CD14-positive monocyte (primary cell): ENCODE results near the gene ARL15. TPM values are rescaled to one million over a fixed set of nuclear protein-coding genes. Genes with fewer than 3 reads are reported as not detected.

Experiments
- DNase-seq, 3 donors: peaks; one replicate each; pipeline ENCODE4 v3.0.0-alpha.2; 2011 to 2022
- H2AFZ ChIP-seq: 2 replicates; pipeline ENCODE4 v1.6.0; 2012; ENCODE audit warnings: mild to moderate bottlenecking, low read depth, low read length, inconsistent platforms; ENCODE audit not compliant: insufficient read depth, poor library complexity, severe bottlenecking
- H3K27ac ChIP-seq, 2 donors: 1 replicate in 1 of 2; 2 replicates in 1 of 2; pipeline ENCODE4 v1.5.1; 2012 to 2013; ENCODE audit warnings: low read length in 2 of 2, control low read depth in 1 of 2, inconsistent platforms in 1 of 2, low read depth in 1 of 2, mild to moderate bottlenecking in 1 of 2
- H3K27me3 ChIP-seq, 2 donors: one replicate each; pipeline versions ENCODE4 v1.6.0 to v1.6.1; 2011 to 2013; ENCODE audit warnings: low read length in 2 of 2; ENCODE audit not compliant: control insufficient read depth in 2 of 2, insufficient read depth in 2 of 2
- H3K36me3 ChIP-seq, 2 donors: replicated peaks in 1 of 2; 1 replicate in 1 of 2; 2 replicates in 1 of 2; pipeline versions ENCODE4 v1.5.1 to v1.6.1; 2012 to 2013; ENCODE audit warnings: low read length in 2 of 2, control low read depth in 1 of 2, inconsistent platforms in 1 of 2, mild to moderate bottlenecking in 1 of 2; ENCODE audit not compliant: insufficient read depth in 2 of 2, control insufficient read depth in 1 of 2
- H3K4me1 ChIP-seq, 2 donors: 1 replicate in 1 of 2; 2 replicates in 1 of 2; pipeline versions ENCODE4 v1.5.1 to v1.6.1; 2012 to 2013; ENCODE audit warnings: low read length in 2 of 2, control low read depth in 1 of 2, inconsistent platforms in 1 of 2, mild to moderate bottlenecking in 1 of 2, moderate library complexity in 1 of 2; ENCODE audit not compliant: insufficient read depth in 2 of 2, control insufficient read depth in 1 of 2
- H3K4me2 ChIP-seq: replicated peaks from 2 replicates; pipeline ENCODE3; 2012; ENCODE audit warnings: low read length, moderate library complexity, mild to moderate bottlenecking; ENCODE audit not compliant: poor library complexity, severe bottlenecking; ENCODE audit errors: extremely low read depth
- H3K4me3 ChIP-seq, 3 experiments: fragments of 200-600 bp in 1 of 3; sonication (generic) in 1 of 3; replicated peaks in 1 of 3; 1 replicate in 2 of 3; 2 replicates in 1 of 3; pipeline ENCODE4 v1.5.1; 2011 to 2013; ENCODE audit warnings: low read length in 3 of 3, mild to moderate bottlenecking in 3 of 3, control low read depth in 2 of 3, low read depth in 2 of 3, inconsistent platforms in 1 of 3, moderate library complexity in 1 of 3
- H3K79me2 ChIP-seq: 2 replicates; pipeline ENCODE4 v1.6.0; 2012; ENCODE audit warnings: mild to moderate bottlenecking, control low read depth, inconsistent platforms, low read length, moderate library complexity; ENCODE audit not compliant: insufficient read depth
- H3K9ac ChIP-seq: 2 replicates; pipeline ENCODE4 v1.6.0; 2017; ENCODE audit warnings: low read length, mild to moderate bottlenecking; ENCODE audit not compliant: insufficient read depth, poor library complexity, severe bottlenecking
- H3K9me3 ChIP-seq, 2 donors: replicated peaks in 1 of 2; 1 replicate in 1 of 2; 2 replicates in 1 of 2; pipeline versions ENCODE4 v1.5.1 to v1.6.1; 2012 to 2013; ENCODE audit warnings: low read length in 2 of 2, control low read depth in 1 of 2; ENCODE audit not compliant: control insufficient read depth in 1 of 2, insufficient read depth in 1 of 2
- H4K20me1 ChIP-seq: 2 replicates; pipeline ENCODE4 v1.6.0; 2012; ENCODE audit warnings: mild to moderate bottlenecking, low read length, control low read depth, moderate library complexity; ENCODE audit not compliant: insufficient read depth
- H3K27ac Mint-ChIP-seq, 7 donors: one replicate each; pipeline ENCODE4 v1.8.0; 2020; ENCODE audit warnings: mild to moderate bottlenecking in 7 of 7, mixed read lengths in 7 of 7, moderate library complexity in 6 of 7, inconsistent platforms in 2 of 7
- H3K27me3 Mint-ChIP-seq, 3 donors: one replicate each; pipeline ENCODE4 v1.8.0; 2021 to 2022; ENCODE audit warnings: low read depth in 3 of 3, mild to moderate bottlenecking in 3 of 3, mixed read lengths in 3 of 3, moderate library complexity in 3 of 3, inconsistent platforms in 1 of 3
- H3K36me3 Mint-ChIP-seq, 2 donors: one replicate each; pipeline ENCODE4 v1.8.0; 2020; ENCODE audit warnings: mixed read lengths in 2 of 2, inconsistent platforms in 1 of 2, mild to moderate bottlenecking in 1 of 2
- H3K4me1 Mint-ChIP-seq: one replicate; pipeline ENCODE4 v1.8.0; 2020; ENCODE audit warnings: mild to moderate bottlenecking, mixed read lengths
- H3K4me3 Mint-ChIP-seq, 2 donors: one replicate each; pipeline ENCODE4 v1.8.0; 2020; ENCODE audit warnings: mild to moderate bottlenecking in 2 of 2, mixed read lengths in 2 of 2, moderate library complexity in 1 of 2
- H3K9me3 Mint-ChIP-seq, 7 donors: one replicate each; pipeline ENCODE4 v1.8.0; 2020 to 2022; ENCODE audit warnings: mixed read lengths in 7 of 7, mild to moderate bottlenecking in 6 of 7, moderate library complexity in 6 of 7, inconsistent platforms in 2 of 7
- CTCF ChIP-seq: fragments of 200-600 bp; IDR thresholded peaks from one replicate; pipeline ENCODE4 v1.8.0; 2022; ENCODE audit warnings: antibody characterized with exemption, mild to moderate bottlenecking
- WGBS: methylation state at CpG from one replicate; pipeline ENCODE4 v1.1.5; 2013; ENCODE audit warnings: missing lambda C conversion rate; ENCODE audit not compliant: insufficient coverage; 5-methylcytosine and 5-hydroxymethylcytosine counted together
- intact Hi-C, 2 donors: fragments of 100-400 bp; cut with micrococcal nuclease; formaldehyde crosslinking; loops; one replicate each; pipeline versions ENCODE4 v1.15.0 to v1.15.1; 2023
- polyA plus RNA-seq, 3 donors: library from polyadenylated mRNA; depleted of rRNA in 1 of 3; unstranded in 2 of 3; stranded (reverse) in 1 of 3; fragments of 300-500 nt in 2 of 3; fragments of >200 nt in 1 of 3; fragmentation: Illumina TruSeq in 2 of 3; gene quantifications; 1 replicate in 2 of 3; 2 replicates in 1 of 3; pipeline ENCODE4 v1.2.3, GENCODE V29; 2012 to 2021

Gene ARL15
- polyA plus RNA-seq, 3 donors, result 10.5 to 27.6 (median 18.0) TPM

- peaks cover 0 to 4% of the 10 kb centered on the region in 2 donors for H3K36me3 Mint-ChIP-seq
- Histone ChIP-seq H2AFZ (no peak overlapping the region), H3K4me2 (no peak overlapping the region), H3K9ac (no peak overlapping the region), H3K4me1 (peaks cover 0 to under 1% of the 10 kb centered on the region in 2 donors), H3K27ac (no peak overlapping the region), H3K9me3 (no peaks in the 10 kb centered on the region), H4K20me1 (no peaks in the 10 kb centered on the region), H3K79me2 (no peaks in the 10 kb centered on the region), H3K36me3 (no peaks in the 10 kb centered on the region), H3K27me3 (no peaks in the 10 kb centered on the region), H3K4me3 (no peak overlapping the region)
- no peak for DNase-seq
- H3K27me3 Mint-ChIP-seq, result no peaks in the 10 kb centered on the region
- intact Hi-C loops, result no loop called here
- H3K4me1 Mint-ChIP-seq, result peaks cover under 1% of the 10 kb centered on the region
- WGBS, result 80% methylated on average over 2 of the region's 6 CpGs
- no peak overlapping the region for H3K27ac Mint-ChIP-seq
- no peak for TF ChIP-seq CTCF
- H3K9me3 Mint-ChIP-seq, result peaks cover 0 to 3% (median 2%) of the 10 kb centered on the region in 7 donors
- H3K4me3 Mint-ChIP-seq, result no peak overlapping the region
Measured at GRCh38 chr5:54007827-54008777, 302.3 kb downstream of the ARL15 start.

- no peaks in the 10 kb centered on the region for H3K4me1 ChIP-seq
- no peaks in the 10 kb centered on the region for H3K36me3 ChIP-seq
- H3K4me3 Mint-ChIP-seq, result no peak overlapping the region
- no peaks in the 10 kb centered on the region for H3K79me2 ChIP-seq
- H3K4me1 Mint-ChIP-seq, result peaks cover 6% of the 10 kb centered on the region
- intact Hi-C loops, result no loop called here
- H2AFZ ChIP-seq, result no peak overlapping the region
- H3K9me3 ChIP-seq, result no peaks in the 10 kb centered on the region
- TF ChIP-seq CTCF, result no peak
- H3K27me3 ChIP-seq, result no peaks in the 10 kb centered on the region
- H4K20me1 ChIP-seq, result no peaks in the 10 kb centered on the region
- no peaks in the 10 kb centered on the region for H3K27me3 Mint-ChIP-seq
- no peak overlapping the region for H3K4me2 ChIP-seq
- H3K9me3 Mint-ChIP-seq, result peaks cover 0 to 3% (median 0%) of the 10 kb centered on the region in 7 donors
- no peak overlapping the region for H3K4me3 ChIP-seq
- H3K9ac ChIP-seq, result no peak overlapping the region
- no peaks in the 10 kb centered on the region for H3K36me3 Mint-ChIP-seq
- no peak overlapping the region for H3K27ac Mint-ChIP-seq
- 100% methylated on average over 2 of the region's 3 CpGs for WGBS
- no peak for DNase-seq
- no peak overlapping the region for H3K27ac ChIP-seq
Measured at GRCh38 chr5:54004697-54005096, 305.7 kb downstream of the ARL15 start.
